Measurements from ENCODE around the gene GRID1.

GRCh38 chr10:86230557-86231180 is 135.9 kb downstream of the GRID1 start:
- no peak for TF ChIP-seq MTA3 (IDR thresholded peaks at IDR 0.05; ENCODE audit: borderline replicate concordance, low read length)
- no peak for TF ChIP-seq NFIC (IDR thresholded peaks at IDR 0.05; ENCODE audit: low read depth, low read length)
- TF ChIP-seq, protein P1, sequence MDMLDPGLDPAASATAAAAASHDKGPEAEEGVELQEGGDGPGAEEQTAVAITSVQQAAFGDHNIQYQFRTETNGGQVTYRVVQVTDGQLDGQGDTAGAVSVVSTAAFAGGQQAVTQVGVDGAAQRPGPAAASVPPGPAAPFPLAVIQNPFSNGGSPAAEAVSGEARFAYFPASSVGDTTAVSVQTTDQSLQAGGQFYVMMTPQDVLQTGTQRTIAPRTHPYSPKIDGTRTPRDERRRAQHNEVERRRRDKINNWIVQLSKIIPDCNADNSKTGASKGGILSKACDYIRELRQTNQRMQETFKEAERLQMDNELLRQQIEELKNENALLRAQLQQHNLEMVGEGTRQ (IDR thresholded peaks at IDR 0.05; ENCODE audit: borderline replicate concordance, low read depth, low read length): no peak
- no peak for TF ChIP-seq RFX5 (IDR thresholded peaks at IDR 0.05; ENCODE audit: low read depth, low read length)
- TF ChIP-seq ESRRA (IDR thresholded peaks at IDR 0.05; ENCODE audit: low read length): no peak
- TF ChIP-seq NFYA (IDR thresholded peaks at IDR 0.05; ENCODE audit: borderline replicate concordance, low read depth, low read length): no peak
- TF ChIP-seq REST (IDR thresholded peaks at IDR 0.05; ENCODE audit: low read depth, low read length): no peak
- no peak for TF ChIP-seq SIN3A (IDR thresholded peaks at IDR 0.05; ENCODE audit: low read depth, low read length)
- TF ChIP-seq CTCF (IDR thresholded peaks at IDR 0.05 in 2 of 3, conservative IDR thresholded peaks at IDR 0.05 in 1 of 3; ENCODE audit: control insufficient read depth in 2 of 3, extremely low read depth in 1 of 3, insufficient read depth in 1 of 3, low read depth in 3 of 3, low read length in 3 of 3): no peak
- TF ChIP-seq WRNIP1 (IDR thresholded peaks at IDR 0.05; ENCODE audit: borderline replicate concordance, low read depth, low read length): no peak
